Measurements from ENCODE around the gene AKAP13.
A peak's percentile ranks its signal among the peaks of the same experiment; 100 is the strongest.
"Not testable (repeated sequence)": the region's sequence is repeated elsewhere in the genome, so short reads cannot be mapped to it uniquely, and the experiment has no call there.

The AKAP13 gene

GRCh38 chr15:85475317-85475701 lies 94.9 kb downstream of the AKAP13 start:
- DNase-seq (ENCODE audit: low read depth, low spot score) = no peak

GRCh38 chr15:85475711-85476110 lies 95.3 kb downstream of the AKAP13 start:
- DNase-seq (ENCODE audit: low read depth, low spot score) = no peak

GRCh38 chr15:85477061-85477460 lies 96.7 kb downstream of the AKAP13 start:
- no peak for DNase-seq (ENCODE audit: low read depth, low spot score)

- peak; percentile 44 for DNase-seq (ENCODE audit: low read depth, low spot score)
Measured at GRCh38 chr15:85477730-85478129, 97.3 kb downstream of the AKAP13 start.

- peak; percentile 86 for DNase-seq (ENCODE audit: low read depth, low spot score)
Measured at GRCh38 chr15:85479071-85479647, 98.8 kb downstream of the AKAP13 start.

GRCh38 chr15:85480923-85481322 lies 100.5 kb downstream of the AKAP13 start:
- DNase-seq (ENCODE audit: low read depth, low spot score) = no peak

GRCh38 chr15:85481543-85481942 lies 101.1 kb downstream of the AKAP13 start:
- not testable (repeated sequence) for DNase-seq (ENCODE audit: low read depth, low spot score)

- DNase-seq (ENCODE audit: low read depth, low spot score) = peak; percentile 84
Measured at GRCh38 chr15:85482894-85483293, 102.5 kb downstream of the AKAP13 start.

GRCh38 chr15:85483955-85484354 lies 103.6 kb downstream of the AKAP13 start:
- not testable (repeated sequence) for DNase-seq (ENCODE audit: low read depth, low spot score)

GRCh38 chr15:85484923-85485322 lies 104.5 kb downstream of the AKAP13 start:
- not testable (repeated sequence) for DNase-seq (ENCODE audit: low read depth, low spot score)

- peak; percentile 84 for DNase-seq (ENCODE audit: low read depth, low spot score)
Measured at GRCh38 chr15:85485956-85486567, 105.7 kb downstream of the AKAP13 start.

- peak; percentile 63 for DNase-seq (ENCODE audit: low read depth, low spot score)
Measured at GRCh38 chr15:85487796-85488195, 107.4 kb downstream of the AKAP13 start.

- no peak for DNase-seq (ENCODE audit: low read depth, low spot score)
Measured at GRCh38 chr15:85488997-85489396, 108.6 kb downstream of the AKAP13 start.

- DNase-seq (ENCODE audit: low read depth, low spot score) = no peak
Measured at GRCh38 chr15:85489773-85490493, 109.5 kb downstream of the AKAP13 start.

GRCh38 chr15:85490856-85491255 lies 110.5 kb downstream of the AKAP13 start:
- DNase-seq (ENCODE audit: low read depth, low spot score) = no peak

GRCh38 chr15:85491691-85492090 lies 111.3 kb downstream of the AKAP13 start:
- DNase-seq (ENCODE audit: low read depth, low spot score) = no peak

GRCh38 chr15:85492406-85492805 lies 112.0 kb downstream of the AKAP13 start:
- no peak for DNase-seq (ENCODE audit: low read depth, low spot score)

GRCh38 chr15:85493260-85493659 lies 112.9 kb downstream of the AKAP13 start:
- no peak for DNase-seq (ENCODE audit: low read depth, low spot score)

GRCh38 chr15:85494048-85494777 lies 113.8 kb downstream of the AKAP13 start:
- peak; percentile 89 for DNase-seq (ENCODE audit: low read depth, low spot score)

- no peak for DNase-seq (ENCODE audit: low read depth, low spot score)
Measured at GRCh38 chr15:85495096-85495495, 114.7 kb downstream of the AKAP13 start.

GRCh38 chr15:85495544-85495943 lies 115.1 kb downstream of the AKAP13 start:
- no peak for DNase-seq (ENCODE audit: low read depth, low spot score)

- no peak for DNase-seq (ENCODE audit: low read depth, low spot score)
Measured at GRCh38 chr15:85496151-85496550, 115.7 kb downstream of the AKAP13 start.
